Globus pallidus (tissue), 1 donor: Measurements from ENCODE around the gene HMG20B.
A peak's percentile ranks its signal among the peaks of the same experiment; 100 is the strongest.

Source experiments
- DNase-seq: peaks from one replicate; pipeline ENCODE4 v3.0.0-alpha.2; 2015; ENCODE audit warnings: low spot score

Gene HMG20B

DNA sequence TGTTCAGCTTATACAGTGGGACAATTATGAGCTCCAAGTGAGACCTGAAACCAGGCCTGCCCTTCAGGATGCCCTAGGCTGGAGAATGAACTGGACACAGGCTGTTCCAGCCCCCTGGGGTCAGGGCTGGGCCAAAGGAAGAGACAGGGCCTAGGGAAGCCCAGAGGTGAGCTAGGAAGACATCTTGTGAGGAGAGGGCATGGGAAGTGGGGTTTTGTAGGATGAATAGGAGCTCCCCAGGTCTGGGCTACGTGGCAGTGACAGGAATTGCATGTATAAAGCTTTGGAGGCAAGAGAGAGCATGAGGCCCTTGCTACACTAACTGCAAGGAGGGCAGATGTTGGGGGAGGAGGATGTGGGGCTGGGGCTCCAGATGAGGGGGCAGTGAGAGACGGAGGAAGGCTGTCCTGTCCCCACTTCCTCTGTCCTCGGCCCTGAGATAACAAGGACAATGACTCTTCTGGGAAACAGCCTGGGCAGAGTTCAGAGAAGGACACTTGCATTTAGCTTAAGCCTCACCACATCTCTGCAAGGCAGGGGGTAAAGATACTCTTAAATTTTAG is 35.4 kb downstream of the HMG20B start:
- DNase-seq, result no peak

DNA sequence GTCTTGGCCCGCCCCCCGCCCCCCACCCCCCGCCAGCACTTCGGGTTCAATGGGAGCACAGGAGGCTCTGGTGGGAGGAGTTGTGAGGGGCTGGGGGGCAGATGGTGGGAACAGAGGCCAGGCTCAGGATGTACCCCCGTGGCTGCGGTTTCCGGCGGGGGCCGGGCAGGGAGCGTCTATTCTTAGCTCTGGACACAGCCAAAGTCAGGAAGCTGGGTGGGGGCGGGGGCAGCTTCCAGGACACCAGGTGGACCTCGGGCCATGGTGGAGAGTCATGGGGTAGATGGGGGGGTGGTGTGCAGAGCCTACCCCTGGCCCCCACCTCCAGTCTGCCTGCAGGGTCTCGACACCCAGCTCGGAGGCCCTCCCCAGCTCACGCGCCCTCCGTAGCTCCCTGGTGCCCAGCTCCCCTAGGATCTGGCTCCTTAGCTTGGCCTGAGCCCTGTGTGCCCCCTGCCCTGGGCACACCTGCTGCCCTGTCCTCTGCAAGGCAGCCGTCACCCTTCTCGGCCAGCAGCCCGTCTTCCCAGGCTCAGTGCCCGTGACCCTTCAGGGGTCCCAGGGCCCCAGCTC is 36.1 kb downstream of the HMG20B start:
- no peak for DNase-seq

DNA sequence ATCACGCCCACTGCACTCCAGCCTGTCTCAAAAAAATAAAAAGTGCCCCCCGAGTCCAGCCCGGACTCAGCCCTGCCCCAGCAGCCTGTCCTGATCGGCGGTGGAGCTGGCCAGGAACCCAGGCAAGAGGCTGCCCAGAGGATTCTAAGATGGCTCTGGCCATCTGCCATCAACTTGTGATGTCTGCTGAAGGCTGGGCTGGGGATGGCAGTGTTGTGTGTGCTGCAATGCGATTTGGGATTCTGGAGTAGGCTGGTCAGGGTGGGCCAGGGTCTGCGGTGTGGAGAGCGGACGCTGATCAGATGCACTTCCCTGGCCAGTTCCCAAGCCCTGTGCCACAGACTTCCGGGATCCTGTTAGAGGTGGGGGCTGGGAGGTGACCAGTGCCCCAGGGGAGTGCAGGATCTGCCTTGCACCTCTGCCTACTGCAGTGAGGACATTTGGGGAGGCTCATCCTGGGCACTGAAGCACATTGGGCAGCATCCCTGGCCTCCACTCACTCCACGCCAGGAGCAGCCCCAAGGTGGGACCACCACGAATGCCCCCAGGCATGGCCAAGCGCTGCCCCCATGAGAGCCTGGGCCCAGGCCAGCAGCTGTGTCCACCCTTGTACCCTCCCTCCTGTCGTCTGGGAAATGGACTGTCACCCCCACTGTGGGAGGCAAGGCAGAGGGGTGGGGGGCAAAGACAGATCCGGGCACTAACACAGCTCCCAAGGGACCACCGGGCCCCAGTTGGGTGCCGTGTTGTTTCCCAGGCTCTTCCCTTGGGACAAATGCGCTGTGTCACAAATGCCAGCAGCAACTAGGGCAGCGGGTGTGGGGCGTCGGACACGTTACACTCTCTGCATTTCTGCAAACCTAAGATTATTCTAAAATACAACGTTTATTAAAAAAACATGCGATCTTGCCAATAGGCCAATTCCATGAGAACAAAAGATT is 37.3 kb downstream of the HMG20B start:
- DNase-seq, result no peak

DNA sequence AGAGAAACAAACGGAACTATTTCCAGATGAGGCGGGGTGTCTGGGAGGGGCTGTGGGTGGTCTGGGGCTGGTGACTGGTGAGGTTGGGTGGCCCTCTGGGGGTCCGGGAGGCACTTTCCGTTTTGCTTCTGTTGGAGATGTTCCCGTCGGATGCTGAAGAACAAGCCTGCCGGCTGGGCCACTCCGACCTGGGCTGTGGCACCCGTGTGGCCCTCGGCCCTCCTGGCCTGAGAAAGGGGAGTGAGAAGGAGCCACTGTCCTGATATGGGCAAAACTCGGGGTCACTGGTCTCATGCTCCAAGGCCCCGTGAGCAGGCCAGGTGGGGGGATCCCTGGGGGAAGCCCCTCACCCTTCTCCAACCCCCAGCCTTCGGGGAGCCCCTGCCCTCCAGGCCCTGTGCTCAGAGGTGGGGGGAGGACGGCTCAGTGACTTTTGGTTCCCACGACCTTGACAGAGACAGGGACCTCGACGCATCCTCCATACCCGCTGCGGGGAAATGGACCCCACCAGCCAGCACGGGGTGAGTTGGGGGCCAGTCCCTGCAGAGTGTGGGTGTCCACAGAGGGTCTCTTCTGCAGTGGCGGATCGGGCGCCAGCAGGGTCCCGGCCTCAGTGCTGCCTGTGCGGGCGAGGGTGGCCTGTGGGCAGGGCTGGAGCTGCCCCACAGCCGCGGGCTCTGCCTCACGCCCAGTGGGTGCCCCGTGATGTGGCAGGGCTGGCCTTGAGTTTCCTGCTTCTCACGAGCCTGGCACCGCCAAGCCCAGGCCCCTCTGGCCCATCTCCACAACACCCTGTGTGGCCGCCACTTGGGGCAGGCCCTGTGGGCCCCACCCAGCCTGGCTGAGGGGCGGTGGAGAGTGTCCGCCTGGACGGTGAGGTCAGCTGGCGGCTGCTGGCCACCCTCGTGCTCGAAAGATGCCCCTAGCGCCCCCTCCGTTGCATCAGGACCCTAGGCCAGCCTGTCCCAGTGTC is 38.3 kb downstream of the HMG20B start:
- DNase-seq, result no peak

DNA sequence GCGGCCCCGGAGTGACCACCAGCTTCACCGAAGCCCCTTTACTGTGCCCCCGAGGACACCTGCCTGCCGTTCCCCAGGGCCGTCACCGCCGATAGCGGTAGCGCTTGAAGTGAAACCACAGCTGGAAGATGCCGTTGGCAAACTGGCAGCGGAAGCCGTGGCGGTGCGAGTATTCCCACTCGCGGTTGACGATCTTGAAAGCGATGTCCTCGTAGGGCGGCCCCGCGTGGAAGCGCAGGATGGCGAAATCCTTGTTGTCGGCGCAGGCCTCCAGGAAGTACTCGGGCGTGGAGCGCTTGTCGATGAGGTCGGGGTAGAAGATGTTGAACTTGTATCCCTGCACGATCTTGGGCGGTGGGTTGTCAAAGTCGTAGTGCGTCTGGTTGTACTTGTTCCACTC is 39.1 kb downstream of the HMG20B start:
- no peak for DNase-seq

DNA sequence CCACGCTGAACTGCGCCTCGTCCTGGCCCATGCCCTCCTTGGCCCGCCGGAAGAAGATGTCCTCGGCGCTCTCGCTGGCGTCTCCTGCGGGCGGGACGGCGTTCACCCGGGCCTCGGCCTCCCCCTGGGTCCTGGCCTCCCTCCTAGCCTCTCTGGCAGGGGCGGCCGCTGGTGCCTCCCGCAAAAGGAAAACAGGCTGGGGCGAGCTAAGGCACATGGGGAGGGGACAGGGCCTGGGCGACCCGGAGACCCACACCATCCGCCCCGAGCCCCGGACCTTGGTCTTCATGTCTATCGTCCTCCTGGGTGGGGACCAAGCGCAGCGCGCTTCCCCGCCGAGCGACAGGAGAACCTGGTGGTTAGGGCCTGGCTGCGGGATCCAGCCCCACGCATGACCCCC is 39.6 kb downstream of the HMG20B start:
- DNase-seq, result no peak

DNA sequence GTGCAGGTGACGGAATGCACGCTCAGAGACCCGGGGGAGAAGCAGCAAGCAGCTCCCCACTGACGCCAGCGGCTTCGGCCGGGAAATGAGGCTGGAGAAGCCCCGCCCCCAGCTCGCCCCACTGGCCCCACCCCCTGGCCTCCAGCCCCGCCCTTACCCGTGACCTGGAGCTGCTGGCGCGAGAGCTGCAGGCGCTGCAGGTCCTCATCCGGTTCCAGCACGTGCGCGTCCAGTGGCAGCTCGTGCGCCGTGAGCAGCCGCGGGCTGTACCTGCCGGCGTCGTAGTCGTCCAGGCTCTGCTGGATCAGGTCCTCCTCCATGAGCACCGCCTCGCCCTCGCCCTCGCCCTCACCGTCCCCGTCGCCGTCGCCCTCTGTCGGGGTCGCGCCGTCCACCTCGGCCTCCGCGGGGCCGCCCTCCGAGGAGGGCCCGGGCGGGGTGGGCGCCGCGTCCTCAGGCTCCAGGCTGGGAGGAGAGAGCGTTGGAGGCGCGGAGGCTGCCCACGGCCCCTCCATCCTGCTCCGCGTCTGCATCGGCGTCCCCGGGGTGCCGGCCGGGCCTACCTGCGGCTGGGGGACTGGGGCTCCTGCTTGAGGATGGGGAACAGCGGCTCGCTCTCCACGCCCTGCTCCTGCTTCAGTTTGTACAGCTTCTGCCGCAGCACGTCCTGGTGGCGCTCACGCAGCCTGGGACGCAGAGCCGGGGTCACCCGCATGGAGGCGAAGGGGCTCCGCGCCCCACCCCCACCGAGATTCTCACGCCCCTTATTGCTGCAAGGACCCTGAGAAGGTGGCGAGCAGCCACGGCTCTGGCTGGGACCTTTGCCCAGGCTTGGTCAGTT is 40.4 kb downstream of the HMG20B start:
- DNase-seq, result no peak

DNA sequence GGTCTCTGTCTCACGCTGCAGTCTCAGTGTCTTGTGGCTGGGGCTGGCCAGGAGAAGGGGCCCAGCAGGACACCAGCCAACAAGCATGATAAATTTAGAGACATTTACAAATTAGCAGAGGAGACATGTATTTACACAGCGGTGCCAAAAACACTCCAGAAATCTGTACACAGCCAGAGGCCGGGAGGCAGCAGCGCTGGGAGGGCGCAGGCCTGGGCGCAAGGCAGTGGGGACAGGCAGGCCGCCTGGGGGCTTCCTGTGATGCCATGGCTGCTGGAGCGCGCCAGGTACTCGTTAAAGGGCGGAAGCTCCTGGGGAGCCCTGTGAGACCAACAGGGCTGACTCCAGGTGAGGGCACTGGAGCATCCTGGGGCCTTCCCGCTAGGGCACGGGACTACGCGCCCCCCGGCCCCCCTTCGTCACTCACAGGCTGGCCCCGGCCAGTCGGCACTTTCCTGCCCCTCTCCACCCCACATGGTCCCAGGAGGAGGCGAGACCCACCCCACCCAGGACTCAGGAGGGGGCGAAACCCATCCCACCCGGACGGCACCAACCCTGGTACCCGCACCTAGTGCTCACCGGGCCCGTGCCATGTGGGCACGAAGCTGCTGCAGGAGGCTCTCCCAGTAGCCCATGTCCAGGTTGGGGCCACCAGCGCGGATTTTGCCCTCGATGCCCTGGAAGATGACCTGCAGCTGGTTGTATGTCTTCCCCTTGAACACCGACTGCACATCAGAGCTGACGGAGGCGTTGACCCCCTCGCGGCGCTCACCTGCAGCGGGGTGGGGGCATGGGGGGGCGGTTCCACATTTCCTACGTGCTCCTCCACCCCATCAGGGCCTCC is 41.3 kb downstream of the HMG20B start:
- DNase-seq, result no peak

DNA sequence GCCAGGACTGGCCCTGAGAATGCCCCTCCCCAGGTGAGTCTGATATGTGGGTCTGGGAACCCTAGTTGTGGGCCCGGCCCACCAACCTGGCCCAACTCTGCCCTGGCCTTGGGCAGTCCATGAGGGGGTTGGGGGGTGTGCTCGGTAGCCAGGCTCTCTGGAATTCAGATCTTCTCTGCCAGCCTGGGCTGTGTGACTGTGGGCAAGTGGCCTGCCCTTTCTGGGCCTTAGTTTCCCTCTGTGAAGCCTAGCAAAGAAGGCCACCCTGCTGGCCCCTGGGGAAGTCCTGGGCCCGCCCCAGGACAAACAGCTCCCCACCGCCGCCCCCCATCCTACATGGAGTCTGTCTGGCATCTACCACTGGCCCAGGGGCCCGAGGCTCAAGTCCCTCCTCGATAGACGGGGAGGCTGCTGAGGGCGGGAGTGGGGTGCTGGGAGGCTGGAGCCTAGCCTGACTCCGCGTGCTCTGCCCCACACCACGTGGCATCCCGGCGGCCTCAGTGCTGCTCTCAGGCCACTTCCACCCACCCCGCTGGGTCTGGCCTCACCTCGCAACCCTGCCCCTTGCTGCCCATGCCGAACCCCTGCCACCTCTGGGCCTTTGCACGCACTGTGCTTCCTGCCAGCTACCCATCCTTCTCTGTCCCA is 42.2 kb downstream of the HMG20B start:
- no peak for DNase-seq

DNA sequence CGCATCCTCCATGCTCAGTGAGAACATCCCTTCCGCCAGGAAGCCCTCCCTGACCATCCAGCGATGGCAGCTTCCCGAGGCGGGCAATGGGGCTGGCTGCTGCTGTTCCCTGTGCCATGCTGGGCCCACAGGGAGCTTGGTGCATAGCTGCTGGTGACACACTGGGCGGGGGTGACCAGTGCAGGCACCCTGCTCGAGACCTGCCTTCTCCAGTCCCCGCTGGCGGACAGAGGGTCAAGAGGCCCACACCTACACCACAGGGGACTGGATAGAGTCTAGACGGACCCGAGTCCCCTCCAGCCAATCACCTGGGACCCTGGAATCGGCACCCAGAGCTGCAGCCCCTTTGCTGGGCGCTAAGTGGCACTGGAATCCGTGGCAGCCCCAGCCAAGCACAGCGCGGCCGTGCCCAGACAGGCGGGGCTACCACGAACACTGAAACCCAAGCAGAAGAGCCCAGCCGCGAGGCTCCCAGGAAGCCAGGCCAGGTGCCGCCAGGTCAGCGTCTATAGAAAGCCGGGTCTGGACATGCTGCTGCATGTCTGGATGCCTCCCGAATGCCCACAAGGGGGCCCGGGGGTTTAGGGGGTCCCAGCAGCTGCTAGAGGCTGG is 42.9 kb downstream of the HMG20B start:
- no peak for DNase-seq

DNA sequence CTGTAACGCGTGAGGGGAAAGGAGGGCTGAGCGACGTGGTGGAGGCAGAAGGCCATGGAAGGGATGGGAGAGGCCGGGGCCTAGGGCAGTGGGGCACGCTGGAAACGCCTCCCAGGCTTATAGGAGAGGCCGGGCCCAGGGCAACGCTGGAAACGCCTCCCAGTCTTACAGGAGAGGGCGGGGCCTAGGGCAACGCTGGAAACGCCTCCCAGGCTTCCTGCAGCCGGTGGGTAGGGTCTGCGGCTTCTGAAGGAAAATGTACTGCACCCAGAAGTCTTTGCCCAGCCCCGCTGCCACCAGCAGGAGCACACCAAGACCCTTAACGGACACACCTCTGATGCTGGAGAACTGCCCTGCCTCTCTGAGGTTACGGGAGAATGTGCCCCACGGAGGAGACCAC is 44.7 kb downstream of the HMG20B start:
- DNase-seq, result no peak

DNA sequence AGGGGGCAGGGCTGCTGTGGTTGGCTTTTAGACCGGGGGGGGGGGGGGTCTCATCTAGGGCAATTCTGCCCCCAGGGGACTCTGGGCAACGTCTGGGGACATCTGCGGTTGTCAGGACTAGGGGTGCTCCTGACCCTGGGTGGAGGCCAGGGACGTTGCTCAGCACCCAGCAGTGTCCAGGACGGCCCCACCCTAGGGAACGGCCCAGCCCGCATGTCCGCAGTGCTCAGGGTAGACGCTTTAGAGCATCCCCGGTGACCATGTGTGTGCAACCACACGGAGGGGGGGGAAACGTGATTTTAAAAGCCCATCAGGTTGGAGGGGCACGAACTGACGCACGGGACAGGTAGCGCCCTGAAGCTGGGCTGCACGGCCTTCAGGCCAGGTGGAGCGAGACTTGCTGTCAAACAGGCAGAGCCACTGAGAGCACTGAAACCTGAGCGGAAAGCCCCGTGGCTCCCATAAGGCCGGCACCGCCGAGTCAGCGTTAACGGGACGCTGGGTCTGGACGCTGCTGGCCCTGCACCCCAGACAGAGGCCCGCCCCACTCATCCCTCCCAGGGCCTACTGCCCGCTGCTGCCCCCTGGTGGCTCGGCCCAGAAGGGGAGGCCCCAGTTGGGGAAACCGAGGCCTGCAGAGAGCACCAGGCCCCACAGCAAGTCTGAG is 45.5 kb downstream of the HMG20B start:
- DNase-seq, result peak; percentile 45

DNA sequence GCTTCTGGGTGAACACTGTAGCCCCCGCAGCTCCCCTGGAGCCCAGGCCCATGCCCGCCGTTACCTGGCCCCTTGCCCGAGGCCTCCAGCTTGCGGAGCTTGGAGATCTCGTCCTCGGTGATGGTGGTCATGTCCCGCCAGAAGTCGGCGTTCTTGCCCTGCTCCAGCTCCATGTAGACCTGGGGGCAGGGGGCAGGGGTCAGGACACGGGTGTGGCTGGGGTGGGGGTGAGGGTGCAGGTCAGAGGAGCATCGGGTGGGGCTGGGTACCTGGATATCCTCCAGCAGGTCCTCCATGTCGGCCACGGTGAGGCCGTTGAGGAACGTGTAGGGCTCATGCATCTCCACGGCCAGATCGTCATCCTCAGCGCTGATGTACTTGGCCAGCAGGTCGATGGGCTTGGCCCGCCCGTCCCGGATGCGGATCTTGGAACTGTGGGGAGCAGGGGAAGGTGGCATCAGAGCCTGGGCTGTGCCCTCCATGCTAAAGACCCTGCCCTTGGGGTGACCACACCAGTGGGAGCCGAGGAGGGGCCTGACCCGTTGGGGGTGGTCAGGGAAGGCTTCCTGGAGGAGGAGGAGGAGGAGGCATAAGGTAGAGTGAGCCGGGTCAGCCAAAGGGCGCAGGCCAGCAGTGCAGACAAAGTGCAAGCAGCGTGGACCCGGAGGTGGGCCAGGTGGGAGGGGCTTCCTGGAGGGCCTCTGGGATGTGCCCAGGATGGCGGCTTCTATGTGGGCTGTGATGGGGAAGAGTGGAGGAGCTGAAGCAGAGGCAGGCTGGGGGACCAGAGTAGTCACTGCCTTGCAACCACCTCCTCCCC is 46.3 kb downstream of the HMG20B start:
- no peak for DNase-seq

DNA sequence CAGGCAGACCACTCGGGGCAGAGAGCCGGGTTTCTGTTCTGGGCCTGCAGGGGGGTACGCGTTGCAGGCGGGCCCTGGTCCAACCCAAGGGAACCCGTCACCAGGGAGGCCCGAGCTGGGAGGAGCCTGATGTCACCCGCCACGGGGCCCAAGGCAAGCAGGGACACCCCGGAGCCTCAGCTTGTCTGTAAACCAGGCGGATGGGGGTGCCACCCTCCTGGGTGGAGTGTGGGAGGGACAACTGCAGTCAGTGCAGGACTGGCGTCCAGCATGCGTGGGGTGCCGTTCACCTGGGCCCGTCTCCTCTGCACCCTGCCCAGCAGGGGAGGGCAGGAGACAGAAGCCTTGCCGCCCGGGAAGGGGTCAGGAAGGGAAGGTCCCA is 46.9 kb downstream of the HMG20B start:
- no peak for DNase-seq

DNA sequence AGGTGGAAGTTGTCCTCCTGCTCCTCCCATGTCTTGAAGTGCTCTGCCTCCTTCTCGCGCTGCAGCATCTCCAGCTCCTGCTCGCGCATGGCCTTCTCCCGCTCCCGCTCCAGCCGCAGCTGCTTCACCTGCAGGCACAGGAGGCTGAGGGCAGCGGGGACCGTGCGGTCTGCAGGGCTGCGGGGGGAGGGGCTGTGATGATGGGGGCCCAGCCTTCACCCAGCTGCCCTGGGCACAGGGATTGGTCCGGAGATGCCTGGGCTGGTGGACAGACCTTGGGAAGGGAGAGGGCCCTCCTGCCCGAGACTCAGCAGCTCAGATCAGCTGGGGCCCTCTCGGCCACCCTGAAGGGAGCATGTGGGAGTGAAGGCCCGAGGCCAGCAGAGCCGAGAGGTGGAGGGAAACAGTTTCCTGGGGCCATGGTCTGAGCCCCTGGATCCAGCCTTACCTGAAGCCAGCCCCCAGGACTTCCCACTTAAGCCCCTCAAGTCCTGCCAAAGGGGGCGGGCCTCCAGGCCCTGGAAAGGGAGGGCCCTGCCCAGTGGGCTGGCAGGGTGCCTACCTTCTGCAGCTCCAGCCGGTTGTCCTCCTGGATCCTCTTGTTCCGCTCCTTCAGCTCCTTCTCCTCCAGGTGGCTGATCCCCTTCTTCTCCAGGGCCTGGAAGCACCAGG is 47.5 kb downstream of the HMG20B start:
- DNase-seq, result no peak

DNA sequence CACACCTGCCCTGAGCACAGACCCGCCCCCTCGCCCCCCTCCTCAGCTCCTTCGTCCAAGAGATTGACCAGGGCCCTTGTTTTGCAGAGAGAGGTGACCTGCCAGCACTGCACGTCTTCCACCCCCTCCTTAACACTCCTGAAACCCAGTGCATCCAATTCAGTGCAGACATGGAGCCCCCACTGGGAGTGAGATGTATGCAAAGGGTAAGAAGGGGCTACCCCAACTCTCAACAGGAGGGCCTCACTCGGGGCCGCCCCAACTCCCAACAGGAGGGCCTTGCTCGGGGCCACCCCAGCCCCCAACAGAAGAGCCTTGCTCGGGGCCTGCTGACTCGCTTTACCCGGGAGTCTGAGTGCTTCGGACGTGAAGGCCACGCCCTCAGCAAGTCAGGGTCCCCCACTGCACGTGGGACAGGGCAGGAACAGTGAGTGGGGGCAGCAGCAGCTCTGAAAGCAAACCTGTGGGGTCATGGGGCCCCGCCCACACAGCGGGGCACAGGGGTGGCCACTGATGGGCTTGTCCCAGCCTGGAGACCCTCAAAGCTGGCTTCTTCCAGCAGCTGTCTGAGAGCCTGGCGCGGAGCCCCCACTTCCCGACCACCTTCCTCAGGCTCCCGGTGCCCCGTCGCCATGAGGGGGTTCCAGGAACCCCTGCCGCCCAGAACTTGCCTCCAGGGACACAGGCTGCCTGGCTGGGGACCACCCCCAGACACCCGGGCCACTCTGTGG is 48.2 kb downstream of the HMG20B start:
- DNase-seq, result no peak

DNA sequence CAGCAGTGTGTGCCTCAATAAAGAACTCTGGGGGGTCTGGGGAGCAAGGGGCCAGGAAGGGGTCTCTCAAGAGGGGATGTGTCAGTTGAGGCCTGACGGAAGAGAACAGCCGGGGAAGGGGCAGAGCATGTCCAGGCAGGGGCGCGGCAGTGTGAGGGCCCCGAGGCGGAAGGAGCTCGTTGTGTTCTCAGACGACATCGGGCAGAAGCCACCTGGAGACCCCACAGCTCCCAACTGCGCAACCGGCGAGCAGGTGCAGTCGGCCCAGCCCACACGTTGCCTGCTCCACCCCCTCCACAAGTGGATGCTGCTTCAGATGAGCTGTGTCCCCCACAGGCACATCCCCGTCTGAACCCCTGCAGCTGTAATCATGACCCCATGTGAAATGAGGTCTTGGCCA is 48.9 kb downstream of the HMG20B start:
- no peak for DNase-seq
